Adrenal gland (tissue), 12 donors: ENCODE data around the gene ATP6V0B. TPM values are rescaled to one million over a fixed set of nuclear protein-coding genes. Genes with fewer than 3 reads are reported as not detected.

Experiments used
- DNase-seq, 7 donors: peaks; one replicate each; pipeline ENCODE4 v3.0.0-alpha.2; 2019 to 2020
- H3K27ac ChIP-seq, 5 donors: fragments of 200-600 bp; sonication (generic) in 4 of 5; 1 replicate in 3 of 5; 2 replicates in 2 of 5; pipeline versions ENCODE4 v1.5.1 to v1.8.0; 2016 to 2020; ENCODE audit warnings: mild to moderate bottlenecking in 1 of 5
- H3K27me3 ChIP-seq: fragments of 200-600 bp; 2 replicates; pipeline ENCODE4 v1.8.0; 2021
- H3K36me3 ChIP-seq, 2 donors: fragments of 200-600 bp; replicated peaks in 1 of 2; 1 replicate in 1 of 2; 2 replicates in 1 of 2; pipeline versions ENCODE4 v1.5.1 to v1.8.0; 2018 to 2022
- H3K4me1 ChIP-seq, 2 donors: fragments of 200-600 bp; replicated peaks in 1 of 2; 1 replicate in 1 of 2; 2 replicates in 1 of 2; pipeline versions ENCODE4 v1.5.1 to v1.8.0; 2018 to 2021
- H3K4me3 ChIP-seq, 4 donors: fragments of 200-600 bp; sonication (generic) in 3 of 4; one replicate each; pipeline ENCODE4 v1.5.1; 2016 to 2018
- H3K9me3 ChIP-seq, 3 donors: fragments of 200-600 bp; sonication (generic) in 1 of 3; replicated peaks in 1 of 3; 1 replicate in 2 of 3; 2 replicates in 1 of 3; pipeline versions ENCODE4 v1.5.1 to v1.8.0; 2016 to 2021
- CTCF ChIP-seq, 6 experiments: fragments of 450-650 bp in 4 of 6; fragments of 200-600 bp in 2 of 6; sonication (generic) in 1 of 6; IDR thresholded peaks; 1 replicate in 5 of 6; 2 replicates in 1 of 6; pipeline versions ENCODE4 v1.5.1 to v1.8.0; 2016 to 2021; ENCODE audit warnings: antibody characterized with exemption in 6 of 6, mild to moderate bottlenecking in 2 of 6, moderate library complexity in 1 of 6
- POLR2A ChIP-seq, 2 donors: fragments of 450-650 bp; IDR thresholded peaks; one replicate each; pipeline ENCODE4 v1.6.1; 2017; ENCODE audit warnings: antibody characterized with exemption in 2 of 2, mild to moderate bottlenecking in 2 of 2, moderate library complexity in 1 of 2
- WGBS, 4 donors: extraction: QIAGEN DNeasy Blood & Tissue Kit in 2 of 4; methylation state at CpG; one replicate each; pipeline versions ENCODE4 v1.1.5 to v1.1.7; 2013 to 2017; 5-methylcytosine and 5-hydroxymethylcytosine counted together
- intact Hi-C, 2 donors: fragments of 100-400 bp; cut with DNase I; formaldehyde crosslinking; loops; one replicate each; pipeline versions ENCODE4 v1.14.1 to v1.15.0; 2022 to 2023
- polyA plus RNA-seq, 3 donors: library from polyadenylated mRNA; stranded (reverse); fragments of 200-250 nt in 2 of 3; fragments of 350-450 nt in 1 of 3; fragmentation: Illumina TruSeq in 1 of 3; extraction: RNeasy Lipid Tissue Mini Kit (QIAGEN cat#74804) in 1 of 3; gene quantifications; one replicate each; pipeline ENCODE4 v1.2.3, GENCODE V29; 2013 to 2014
- total RNA-seq, 9 donors: library from RNA; depleted of rRNA in 4 of 9; stranded (reverse); fragments of >200 nt in 4 of 9; fragments of 120-200 nt in 1 of 9; fragmentation: NEBNext Ultra II Directional in 1 of 9; extraction: Animal tissue kit (Norgen Biotek cat#: 25700) in 1 of 9; gene quantifications; one replicate each; pipeline versions ENCODE4 v1.1.0 to v1.2.4, GENCODE V29; 2013 to 2023
- donor health status: healthy with polysubstance abuse.
- donor health status: Bipolar disorder and iron deficiency.
- donor health status: DM: yes; HTN: yes; CAD: no.
- donor health status: DM: no; HTN: no; CAD: no.
- donor health status: DM: no; HTN: no; CAD: no.
- donor health status: DM: yes; HTN: yes; CAD: no.

The ATP6V0B gene
- total and polyA plus RNA-seq, 12 donors: 141 to 432 (median 216) TPM

- WGBS, 4 donors: 80 to 94% (median 90%) methylated on average over 3 to 13 of the region's 13 CpGs
- no peaks in the 10 kb centered on the region for H3K4me1 ChIP-seq
- TF ChIP-seq POLR2A (IDR thresholded peaks at IDR 0.05) (no peak), CTCF (IDR thresholded peaks at IDR 0.05) (no peak)
- no peak overlapping the region for H3K4me3 ChIP-seq
- no peak overlapping the region for H3K27ac ChIP-seq
- no peaks in the 10 kb centered on the region for H3K36me3 ChIP-seq
- no peak for DNase-seq
- intact Hi-C loops: loop anchor here in 1 of 2 donors (10.0 kb wide), 1 partner anchor 195 kb away; the partner anchor contains the start of gene DMAP1
- no peaks in the 10 kb centered on the region for H3K27me3 ChIP-seq
- no peaks in the 10 kb centered on the region for H3K9me3 ChIP-seq
These were observed 44.7 kb downstream of the ATP6V0B start for GRCh38 chr1:44019466-44019948.

DNA sequence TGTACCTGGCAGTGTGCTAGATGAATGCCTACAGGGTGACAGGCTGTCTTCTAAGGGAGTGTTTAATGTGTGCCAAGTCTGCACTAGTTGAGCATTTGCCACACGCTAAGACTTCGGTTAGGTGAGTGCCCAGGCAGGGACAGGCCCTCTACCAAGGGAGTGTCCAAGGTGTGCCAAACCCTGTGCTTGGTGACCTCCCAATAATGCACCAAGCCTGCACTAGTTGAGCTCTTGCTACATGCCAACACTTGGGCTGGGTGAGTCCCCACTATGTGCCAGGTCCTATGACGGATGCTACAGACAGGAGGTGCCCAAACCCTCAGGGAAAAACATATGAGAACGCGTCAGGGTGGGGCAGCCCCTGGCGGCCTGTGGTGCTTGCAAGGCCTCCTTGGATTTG, 45.7 kb downstream of the ATP6V0B start:
- no peaks in the 10 kb centered on the region for H3K9me3 ChIP-seq
- H3K36me3 ChIP-seq: no peaks in the 10 kb centered on the region
- no peak overlapping the region for H3K4me3 ChIP-seq
- WGBS, 4 donors: 78 to 100% (median 91%) methylated on average over 1 to 6 of the region's 6 CpGs
- H3K27ac ChIP-seq: no peak overlapping the region
- DNase-seq: no peak
- no peaks in the 10 kb centered on the region for H3K4me1 ChIP-seq
- no peaks in the 10 kb centered on the region for H3K27me3 ChIP-seq
- intact Hi-C loops: no loop called here
- TF ChIP-seq CTCF (IDR thresholded peaks at IDR 0.05) (no peak), POLR2A (IDR thresholded peaks at IDR 0.05) (no peak)

- H3K9me3 ChIP-seq: no peaks in the 10 kb centered on the region
- no peaks in the 10 kb centered on the region for H3K27me3 ChIP-seq
- H3K36me3 ChIP-seq: no peaks in the 10 kb centered on the region
- WGBS, 4 donors: 80 to 92% (median 86%) methylated on average over 1 to 8 of the region's 8 CpGs
- intact Hi-C loops: no loop called here
- DNase-seq: no peak
- TF ChIP-seq CTCF (IDR thresholded peaks at IDR 0.05) (no peak), POLR2A (IDR thresholded peaks at IDR 0.05) (no peak)
- no peaks in the 10 kb centered on the region for H3K4me1 ChIP-seq
- no peak overlapping the region for H3K27ac ChIP-seq
- H3K4me3 ChIP-seq: no peak overlapping the region
These were observed 46.4 kb downstream of the ATP6V0B start for GRCh38 chr1:44021156-44021555.

- TF ChIP-seq POLR2A (IDR thresholded peaks at IDR 0.05) (no peak), CTCF (IDR thresholded peaks at IDR 0.05) (no peak)
- WGBS, 4 donors: 79 to 93% (median 90%) methylated on average over 6 to 10 of the region's 10 CpGs
- Histone ChIP-seq H3K27ac (no peak overlapping the region), H3K27me3 (no peaks in the 10 kb centered on the region), H3K4me1 (no peaks in the 10 kb centered on the region), H3K9me3 (no peaks in the 10 kb centered on the region), H3K36me3 (no peaks in the 10 kb centered on the region), H3K4me3 (no peak overlapping the region)
- intact Hi-C loops: no loop called here
- no peak for DNase-seq
These were observed 47.0 kb downstream of the ATP6V0B start for GRCh38 chr1:44021581-44022321.
